Lung (tissue), 12 donors: Measurements from ENCODE around the gene NLGN1. TPM values are rescaled to one million over a fixed set of nuclear protein-coding genes. Genes with fewer than 3 reads are reported as not detected.

Experiments used
- ATAC-seq: fragments of 200-7000 bp; cut with Tn5 transposase; one replicate; pipeline ENCODE4 v1.9.1; 2020; ENCODE audit warnings: moderate number of reproducible peaks; ENCODE audit not compliant: insufficient read depth, low FRiP score
- DNase-seq, 3 donors: peaks; one replicate each; pipeline ENCODE4 v3.0.0-alpha.2; 2013 to 2017
- H3K27ac ChIP-seq, 2 donors: one replicate each; pipeline ENCODE4 v1.5.1; 2013; ENCODE audit warnings: mild to moderate bottlenecking in 2 of 2, moderate library complexity in 2 of 2, control low read depth in 1 of 2, inconsistent platforms in 1 of 2, low read depth in 1 of 2, low read length in 1 of 2
- H3K27me3 ChIP-seq, 3 donors: one replicate each; pipeline ENCODE4 v1.5.1; 2013; ENCODE audit warnings: low read length in 2 of 3; ENCODE audit not compliant: control insufficient read depth in 3 of 3, insufficient read depth in 3 of 3
- H3K36me3 ChIP-seq, 4 donors: one replicate each; pipeline ENCODE4 v1.5.1; 2013; ENCODE audit warnings: low read length in 4 of 4, mild to moderate bottlenecking in 1 of 4, moderate library complexity in 1 of 4; ENCODE audit not compliant: control insufficient read depth in 4 of 4, insufficient read depth in 4 of 4
- H3K4me1 ChIP-seq, 5 donors: one replicate each; pipeline ENCODE4 v1.5.1; 2013; ENCODE audit warnings: low read length in 5 of 5, mild to moderate bottlenecking in 2 of 5, moderate library complexity in 1 of 5; ENCODE audit not compliant: control insufficient read depth in 5 of 5, insufficient read depth in 5 of 5
- H3K4me3 ChIP-seq: one replicate; pipeline ENCODE4 v1.5.1; 2013; ENCODE audit warnings: mild to moderate bottlenecking, control low read depth, moderate library complexity
- H3K9ac ChIP-seq, 2 donors: one replicate each; pipeline ENCODE4 v1.5.1; 2013; ENCODE audit warnings: low read length in 2 of 2, control low read depth in 1 of 2; ENCODE audit not compliant: insufficient read depth in 1 of 2
- H3K9me3 ChIP-seq, 4 donors: one replicate each; pipeline ENCODE4 v1.5.1; 2013; ENCODE audit warnings: low read length in 3 of 4, mild to moderate bottlenecking in 1 of 4, moderate library complexity in 1 of 4; ENCODE audit not compliant: control insufficient read depth in 4 of 4, insufficient read depth in 3 of 4
- WGBS, 2 donors: extraction: QIAGEN DNeasy Blood & Tissue Kit; methylation state at CpG; one replicate each; pipeline ENCODE4 v1.1.7; 2013; 5-methylcytosine and 5-hydroxymethylcytosine counted together
- polyA plus RNA-seq, 2 donors: library from polyadenylated mRNA; stranded (reverse); fragments of 200-250 nt; gene quantifications; one replicate each; pipeline ENCODE4 v1.2.1, GENCODE V29; 2013
- total RNA-seq, 2 donors: library from RNA; depleted of rRNA in 1 of 2; stranded (reverse); fragments of >200 nt in 1 of 2; gene quantifications; one replicate each; pipeline ENCODE4 v1.2.1, GENCODE V29; 2014 to 2021
- TF ChIP-seq, protein P1 (sequence below): IDR thresholded peaks from 2 replicates; pipeline ENCODE4 v1.5.1; 2012; ENCODE audit warnings: mild to moderate bottlenecking; ENCODE audit errors: control extremely low read depth, extremely low read depth
- donor health status: control.
- donor health status: control.
- donor health status: Bipolar disorder and iron deficiency.
- donor health status: healthy.
- donor health status: DM: yes; HTN: yes; CAD: no.

Gene NLGN1
- total and polyA plus RNA-seq, 4 donors = 0.24 to 22.2 (median 1.9) TPM

DNA sequence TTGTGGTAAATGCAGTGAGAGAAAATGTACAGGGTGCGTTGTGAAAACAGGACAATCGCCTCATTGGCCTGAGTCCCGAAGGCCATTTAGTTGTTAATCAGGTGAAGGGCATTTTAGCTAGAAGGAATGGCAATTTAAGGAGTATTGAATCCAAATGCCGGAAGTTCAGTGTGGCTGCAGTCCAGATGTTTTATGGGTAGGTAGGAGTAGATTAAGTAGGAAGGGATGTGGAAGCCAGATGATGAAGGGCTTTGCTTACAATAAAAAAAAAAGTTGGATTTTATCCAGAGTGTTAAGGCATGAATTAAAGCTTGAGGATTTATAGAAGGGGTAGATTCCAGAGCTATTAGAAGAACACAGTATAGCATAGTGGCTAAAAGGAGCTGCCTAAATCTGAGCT, 572.7 kb downstream of the NLGN1 start:
- H3K9ac ChIP-seq = no peak overlapping the region
- TF ChIP-seq, protein P1, sequence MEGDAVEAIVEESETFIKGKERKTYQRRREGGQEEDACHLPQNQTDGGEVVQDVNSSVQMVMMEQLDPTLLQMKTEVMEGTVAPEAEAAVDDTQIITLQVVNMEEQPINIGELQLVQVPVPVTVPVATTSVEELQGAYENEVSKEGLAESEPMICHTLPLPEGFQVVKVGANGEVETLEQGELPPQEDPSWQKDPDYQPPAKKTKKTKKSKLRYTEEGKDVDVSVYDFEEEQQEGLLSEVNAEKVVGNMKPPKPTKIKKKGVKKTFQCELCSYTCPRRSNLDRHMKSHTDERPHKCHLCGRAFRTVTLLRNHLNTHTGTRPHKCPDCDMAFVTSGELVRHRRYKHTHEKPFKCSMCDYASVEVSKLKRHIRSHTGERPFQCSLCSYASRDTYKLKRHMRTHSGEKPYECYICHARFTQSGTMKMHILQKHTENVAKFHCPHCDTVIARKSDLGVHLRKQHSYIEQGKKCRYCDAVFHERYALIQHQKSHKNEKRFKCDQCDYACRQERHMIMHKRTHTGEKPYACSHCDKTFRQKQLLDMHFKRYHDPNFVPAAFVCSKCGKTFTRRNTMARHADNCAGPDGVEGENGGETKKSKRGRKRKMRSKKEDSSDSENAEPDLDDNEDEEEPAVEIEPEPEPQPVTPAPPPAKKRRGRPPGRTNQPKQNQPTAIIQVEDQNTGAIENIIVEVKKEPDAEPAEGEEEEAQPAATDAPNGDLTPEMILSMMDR = no peak
- DNase-seq = peak in 2 of 3 donors; percentile 4 to 17
- H3K9me3 ChIP-seq = no peaks in the 10 kb centered on the region
- WGBS, 2 donors = 70 to 80% methylated on average over 4 of the region's 4 CpGs
- no peak overlapping the region for H3K4me3 ChIP-seq
- no peaks in the 10 kb centered on the region for H3K27me3 ChIP-seq
- H3K27ac ChIP-seq = no peak overlapping the region
- peaks cover 0 to 7% (median 0%) of the 10 kb centered on the region in 5 donors for H3K4me1 ChIP-seq
- H3K36me3 ChIP-seq = no peaks in the 10 kb centered on the region
- ATAC-seq = no peak

DNA sequence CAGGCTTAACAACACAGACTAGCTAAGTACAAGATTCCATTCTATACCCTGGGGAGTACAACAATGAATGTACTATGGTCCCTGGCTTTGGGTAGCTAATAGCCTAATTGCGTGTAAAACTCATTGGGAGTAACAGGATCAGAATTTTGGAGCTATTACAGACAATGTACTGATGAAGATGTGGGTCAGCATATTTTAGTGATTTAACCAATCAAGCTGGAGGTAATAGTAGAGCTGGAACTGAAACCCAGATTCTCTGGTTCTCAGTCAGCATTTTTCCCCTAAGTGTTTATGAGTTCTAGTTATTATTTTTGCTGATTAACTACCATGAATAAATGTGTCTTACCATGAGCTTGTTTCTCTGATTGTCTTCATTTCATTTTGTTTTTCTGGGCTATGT, 578.7 kb downstream of the NLGN1 start:
- H3K9me3 ChIP-seq = no peaks in the 10 kb centered on the region
- H3K4me1 ChIP-seq = no peaks in the 10 kb centered on the region
- 92 to 96% methylated on average over 1 of the region's 1 CpG for WGBS, 2 donors
- H3K27me3 ChIP-seq = no peaks in the 10 kb centered on the region
- H3K4me3 ChIP-seq = no peak overlapping the region
- ATAC-seq (no peak), DNase-seq (no peak)
- H3K27ac ChIP-seq = no peak overlapping the region
- no peak overlapping the region for H3K9ac ChIP-seq
- TF ChIP-seq, protein P1 = no peak
- no peaks in the 10 kb centered on the region for H3K36me3 ChIP-seq

DNA sequence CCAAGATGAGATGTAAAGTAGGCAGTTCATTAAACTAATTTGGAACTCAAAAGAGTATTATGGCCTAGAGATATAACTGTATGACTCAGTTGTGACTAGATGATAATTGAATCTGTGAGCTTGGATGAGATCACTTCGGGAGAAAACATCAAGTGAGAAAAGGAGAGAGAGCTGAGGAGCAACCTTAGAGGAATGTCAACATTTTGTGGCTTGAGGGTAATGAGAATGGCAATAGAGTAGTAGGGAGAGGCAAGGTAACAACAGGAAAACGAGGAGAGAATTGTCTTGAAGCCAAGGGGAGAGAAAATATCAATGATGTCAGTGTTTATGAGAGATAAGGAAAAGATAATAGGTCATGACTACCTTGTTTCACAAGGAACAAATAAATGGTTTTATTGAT, 580.2 kb downstream of the NLGN1 start:
- no peak for DNase-seq
- no peak overlapping the region for H3K9ac ChIP-seq
- no peak overlapping the region for H3K27ac ChIP-seq
- no peaks in the 10 kb centered on the region for H3K27me3 ChIP-seq
- H3K4me3 ChIP-seq = no peak overlapping the region
- TF ChIP-seq, protein P1 = no peak
- 66 to 78% methylated on average over 2 of the region's 2 CpGs for WGBS, 2 donors
- H3K4me1 ChIP-seq = no peaks in the 10 kb centered on the region
- ATAC-seq = no peak
- no peaks in the 10 kb centered on the region for H3K9me3 ChIP-seq
- H3K36me3 ChIP-seq = no peaks in the 10 kb centered on the region

DNA sequence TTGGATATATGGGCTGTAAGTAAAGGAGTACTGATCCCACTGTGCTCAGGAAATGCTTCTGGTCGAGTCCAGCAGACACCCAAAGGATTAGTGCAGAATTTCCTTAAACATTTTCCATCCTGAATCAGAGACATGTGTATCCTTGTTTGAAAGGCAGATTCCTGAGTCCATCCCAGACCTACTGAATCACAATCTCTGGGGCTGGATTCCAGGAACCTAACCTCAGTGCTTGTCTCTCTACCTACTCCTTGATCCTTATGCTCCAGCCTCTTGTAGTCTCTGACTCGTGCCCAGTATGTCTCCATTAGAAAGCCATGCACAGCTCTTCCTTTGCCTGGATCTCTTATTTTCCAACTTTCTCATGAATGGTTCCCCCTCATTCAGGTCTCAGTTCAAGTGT, 585.8 kb downstream of the NLGN1 start:
- H3K27me3 ChIP-seq = no peaks in the 10 kb centered on the region
- H3K4me1 ChIP-seq = no peaks in the 10 kb centered on the region
- TF ChIP-seq, protein P1 = no peak
- DNase-seq (no peak), ATAC-seq (no peak)
- no peak overlapping the region for H3K4me3 ChIP-seq
- no peak overlapping the region for H3K27ac ChIP-seq
- H3K9me3 ChIP-seq = no peaks in the 10 kb centered on the region
- no peak overlapping the region for H3K9ac ChIP-seq
- H3K36me3 ChIP-seq = no peaks in the 10 kb centered on the region
- 79 to 80% methylated on average over 2 of the region's 2 CpGs for WGBS, 2 donors
